ENCODE measurements around the gene DDN. TPM values are rescaled to one million over a fixed set of nuclear protein-coding genes. Genes with fewer than 3 reads are reported as not detected.

The DDN gene
- total RNA-seq, 2 donors from 2014 or later: 0.17 to 0.21 TPM

GRCh38 chr12:48978741-48979601 lies 20.2 kb downstream of the DDN start:
- peak overlapping the region; percentile 27 for H3K4me3 ChIP-seq
- no peak for TF ChIP-seq CTCF (IDR thresholded peaks at IDR 0.05)
- H3K4me1 ChIP-seq: peaks cover 36% of the 10 kb centered on the region
- no peaks in the 10 kb centered on the region for H3K9me3 ChIP-seq
- H3K36me3 ChIP-seq: no peaks in the 10 kb centered on the region
- intact Hi-C loops (cut with DNase I): loop anchor here (5.0 kb wide), 1 partner anchor 42 kb away; no protein-coding TSS in a partner anchor
- H3K9ac ChIP-seq (ENCODE audit: low read depth in 2 of 2, low read length in 2 of 2): peak overlapping the region; percentile 28 to 37
- DNase-seq: no peak
- peaks cover 64% of the 10 kb centered on the region for H3K27me3 ChIP-seq
- H3K27ac ChIP-seq: no peak overlapping the region

GRCh38 chr12:48978291-48978740 lies 20.9 kb downstream of the DDN start, which contains the start of gene WNT1:
TSS of gene WNT1 (plus strand) at chr12:48978322. CDS start at chr12:48978651, 329 bp downstream.
- Histone ChIP-seq H3K9ac (ENCODE audit: low read depth in 2 of 2, low read length in 2 of 2) (peak within 1 kb of the TSS; percentile 16 to 28), H3K4me3 (peak within 1 kb of the TSS; percentile 27), H3K27ac (no peak within 1 kb of the TSS), H3K4me1 (peaks cover 36% of the 10 kb centered on the region), H3K27me3 (peaks cover 71% of the 10 kb centered on the region), H3K9me3 (no peaks in the 10 kb centered on the region), H3K36me3 (no peaks in the 10 kb centered on the region)
- peak; percentile 39 for TF ChIP-seq CTCF (IDR thresholded peaks at IDR 0.05)
- intact Hi-C loops (cut with DNase I): loop anchor here (5.0 kb wide), 1 partner anchor 41 kb away; no protein-coding TSS in a partner anchor
- DNase-seq: no peak

- H3K36me3 ChIP-seq: no peaks in the 10 kb centered on the region
- peak; percentile 76 for TF ChIP-seq CTCF (IDR thresholded peaks at IDR 0.05)
- H3K9me3 ChIP-seq: no peaks in the 10 kb centered on the region
- H3K4me3 ChIP-seq: peak overlapping the region; percentile 27
- H3K9ac ChIP-seq (ENCODE audit: low read depth in 2 of 2, low read length in 2 of 2): no peak overlapping the region
- peaks cover 36% of the 10 kb centered on the region for H3K4me1 ChIP-seq
- H3K27ac ChIP-seq: no peak overlapping the region
- peak; percentile 73 for DNase-seq
- intact Hi-C loops (cut with DNase I): loop anchor here (5.0 kb wide), 1 partner anchor 40 kb away; no protein-coding TSS in a partner anchor
- H3K27me3 ChIP-seq: peaks cover 76% of the 10 kb centered on the region
Measured at GRCh38 chr12:48977290-48978281, 21.6 kb downstream of the DDN start.

GRCh38 chr12:48973941-48974673 lies 25.1 kb downstream of the DDN start:
- no peak overlapping the region for H3K4me3 ChIP-seq
- no peak overlapping the region for H3K9ac ChIP-seq (ENCODE audit: low read depth in 2 of 2, low read length in 2 of 2)
- H3K4me1 ChIP-seq: peaks cover 29% of the 10 kb centered on the region
- H3K9me3 ChIP-seq: no peaks in the 10 kb centered on the region
- peak; percentile 61 for TF ChIP-seq CTCF (IDR thresholded peaks at IDR 0.05)
- no peaks in the 10 kb centered on the region for H3K36me3 ChIP-seq
- intact Hi-C loops (cut with DNase I): no loop called here
- H3K27me3 ChIP-seq: peaks cover 70% of the 10 kb centered on the region
- peak; percentile 62 for DNase-seq
- no peak overlapping the region for H3K27ac ChIP-seq
